HG02588 (cell line): Measurements from ENCODE around the gene CHRNB2.

Experiments
- ATAC-seq: cut with Tn5 transposase; IDR thresholded peaks from one replicate; pipeline ENCODE4 v1.9.1; 2021; ENCODE audit warnings: mild to moderate bottlenecking, moderate library complexity; ENCODE audit not compliant: unreplicated experiment

Gene CHRNB2

GRCh38 chr1:154629061-154629674 is 61.6 kb downstream of the CHRNB2 start:
- no peak for ATAC-seq
